HG03469 (cell line): ENCODE results near the gene CYBC1.
"Not testable (repeated sequence)": the region's sequence is repeated elsewhere in the genome, so short reads cannot be mapped to it uniquely, and the experiment has no call there.

Experiments used
- ATAC-seq: cut with Tn5 transposase; IDR thresholded peaks from one replicate; pipeline ENCODE4 v1.9.1; 2021; ENCODE audit warnings: mild to moderate bottlenecking, moderate library complexity, moderate number of reproducible peaks; ENCODE audit not compliant: unreplicated experiment

The CYBC1 gene

DNA sequence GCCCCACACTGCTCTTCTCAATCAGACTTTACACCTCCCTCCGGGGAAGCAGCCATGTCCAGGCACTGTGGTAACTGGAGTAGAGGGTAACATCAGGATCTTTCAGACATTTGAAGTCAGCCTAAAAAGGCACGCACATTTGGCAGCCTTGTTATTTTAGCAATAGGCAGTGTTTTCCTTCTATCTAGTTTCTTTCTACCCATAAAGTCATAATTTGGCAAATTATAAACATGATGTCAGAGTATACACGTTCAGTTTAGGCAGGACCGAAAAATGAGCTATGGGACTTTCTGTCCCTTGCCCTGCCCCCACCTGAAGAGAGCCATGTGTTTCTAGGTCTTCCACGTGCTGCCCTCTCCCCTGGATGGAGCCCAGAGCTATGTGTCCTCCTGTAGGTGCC, 29.1 kb upstream of the CYBC1 start:
- ATAC-seq = no peak

DNA sequence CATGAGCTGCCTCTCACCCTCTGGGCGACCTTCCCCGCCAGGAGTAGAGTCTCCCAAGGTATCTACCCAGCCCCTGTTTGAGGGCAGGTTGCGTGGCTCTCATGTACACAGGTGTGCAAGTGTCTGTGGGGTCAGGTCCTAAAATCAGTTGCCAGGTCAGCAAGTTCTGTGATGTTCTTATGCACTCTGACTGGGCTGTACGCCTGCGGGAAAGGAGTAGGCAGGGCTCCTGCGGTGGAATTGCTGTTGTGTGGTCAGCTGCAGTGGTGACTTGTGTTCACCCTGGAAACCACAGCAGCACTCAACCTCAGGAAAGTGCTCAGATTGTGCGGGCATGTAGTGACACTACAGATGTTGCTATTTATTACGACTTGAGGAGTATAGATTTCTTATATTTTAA, 27.4 kb upstream of the CYBC1 start:
- ATAC-seq = no peak

DNA sequence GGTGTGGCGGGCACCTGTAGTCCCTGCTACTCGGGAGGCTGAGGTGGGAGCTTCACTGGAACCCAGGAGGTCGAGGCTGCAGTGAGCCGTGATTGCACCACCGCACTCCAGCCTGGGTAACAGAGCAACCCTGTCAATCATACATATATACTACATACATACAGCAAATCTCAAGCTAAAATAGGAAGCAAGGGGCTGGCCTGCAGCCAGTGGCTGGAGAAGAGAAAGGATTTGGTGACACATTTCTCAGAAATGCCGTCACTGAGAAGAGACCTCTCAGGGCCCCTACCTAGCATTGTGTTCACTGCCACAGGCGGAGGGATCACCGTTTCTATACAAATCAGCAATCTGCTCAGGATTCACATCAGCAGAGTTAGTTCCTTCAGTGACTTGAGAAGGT, 24.9 kb upstream of the CYBC1 start:
- no peak for ATAC-seq

DNA sequence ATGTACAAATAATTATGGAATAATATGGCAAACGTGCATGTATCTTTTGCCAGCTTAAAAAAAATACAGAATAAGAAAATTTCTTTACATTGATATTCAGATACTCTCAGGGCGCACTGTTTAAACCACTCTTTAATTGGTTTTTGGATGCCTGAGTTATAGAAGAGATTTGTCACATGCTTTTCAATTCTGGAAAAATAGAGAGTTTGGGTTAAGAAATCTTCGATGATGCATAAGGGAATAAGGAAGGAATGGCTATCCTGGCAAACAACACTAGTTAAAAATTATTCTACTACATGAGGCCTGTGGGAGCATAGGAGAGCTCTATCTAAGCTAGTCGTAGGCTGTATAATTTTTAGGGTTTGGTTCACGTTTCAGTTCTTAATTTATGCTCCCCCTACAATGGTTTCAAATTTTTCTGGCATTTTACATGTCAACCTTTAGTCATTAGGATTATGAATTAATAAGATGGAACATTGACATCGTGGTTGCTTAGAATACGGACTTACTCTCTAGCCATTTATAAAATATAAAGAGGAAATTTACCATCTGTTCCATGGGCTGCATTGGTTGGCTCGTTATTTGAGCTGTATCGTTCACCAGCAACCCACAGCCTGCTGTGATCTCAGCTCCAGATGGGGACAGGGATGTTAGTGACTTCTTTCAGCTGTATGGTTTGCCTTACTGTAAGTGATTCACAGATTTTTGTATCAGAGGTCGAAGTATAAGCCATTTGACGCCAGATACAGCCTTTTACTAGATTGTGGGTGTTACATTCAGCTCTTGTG, 23.9 kb upstream of the CYBC1 start:
- no peak for ATAC-seq

DNA sequence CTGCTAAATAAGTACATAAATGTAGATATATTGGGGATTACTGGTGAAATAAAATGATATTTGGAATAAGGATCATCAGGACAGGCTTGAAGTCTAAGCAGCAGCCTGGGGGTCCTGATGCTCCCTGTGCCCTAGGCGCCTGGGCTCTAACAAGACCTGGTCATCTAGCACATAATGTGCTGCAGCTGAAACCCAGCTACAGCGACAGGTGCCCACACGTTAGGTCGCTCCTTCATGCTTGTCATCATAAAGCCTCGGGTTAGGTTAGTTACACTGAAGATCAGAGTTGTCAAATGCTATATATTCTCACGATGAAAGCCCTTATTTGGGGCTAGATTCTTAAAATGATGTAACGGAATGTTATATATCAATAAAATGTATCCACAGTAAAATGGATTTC, 19.5 kb upstream of the CYBC1 start:
- ATAC-seq = no peak

DNA sequence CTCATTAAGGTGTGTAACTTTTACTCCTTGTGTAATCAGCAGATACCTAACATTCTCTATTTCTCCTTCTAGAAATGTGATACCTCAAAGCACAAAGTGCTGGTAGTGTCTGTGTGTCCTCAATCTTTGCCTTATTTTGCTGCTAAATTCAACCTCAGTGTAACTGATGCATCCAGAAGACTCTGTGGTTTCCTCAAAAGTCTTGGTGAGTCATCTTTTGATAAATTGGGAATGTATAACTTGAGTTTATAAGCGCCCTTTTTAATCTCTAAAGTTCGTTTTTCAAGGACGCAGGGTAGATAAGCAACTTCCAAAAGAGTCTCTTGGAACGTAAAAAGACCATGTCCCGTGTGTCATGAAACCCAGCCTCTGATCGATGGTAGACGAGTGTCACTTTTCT, 18.1 kb upstream of the CYBC1 start:
- ATAC-seq = no peak

DNA sequence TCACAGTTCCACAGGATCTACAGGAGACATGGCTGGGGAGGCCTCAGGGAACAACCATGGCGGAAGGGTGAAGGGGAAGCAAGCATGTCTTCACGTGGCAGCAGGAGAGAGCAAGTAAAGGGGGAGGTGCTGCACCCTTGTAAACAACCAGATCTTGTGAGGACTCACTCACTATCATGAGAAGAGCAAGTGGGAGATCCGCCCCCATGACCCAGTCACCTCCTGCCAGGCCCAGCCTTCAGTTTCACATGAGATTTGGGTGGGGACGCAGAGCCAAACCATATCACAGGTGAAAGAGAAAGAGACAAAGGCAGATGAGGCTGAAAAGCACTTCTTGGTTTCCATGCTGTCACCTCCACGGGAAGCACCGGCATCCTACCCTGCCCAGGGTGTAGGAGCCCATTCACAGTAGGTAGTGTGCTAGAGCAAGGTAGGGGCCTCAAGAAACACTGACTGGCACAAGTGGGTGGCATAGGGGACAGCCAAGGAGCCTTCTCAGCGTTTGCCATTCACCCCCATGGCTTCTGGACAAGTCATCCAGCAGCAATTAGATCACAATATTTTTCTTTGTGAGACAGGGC, 14.6 kb upstream of the CYBC1 start:
- no peak for ATAC-seq

DNA sequence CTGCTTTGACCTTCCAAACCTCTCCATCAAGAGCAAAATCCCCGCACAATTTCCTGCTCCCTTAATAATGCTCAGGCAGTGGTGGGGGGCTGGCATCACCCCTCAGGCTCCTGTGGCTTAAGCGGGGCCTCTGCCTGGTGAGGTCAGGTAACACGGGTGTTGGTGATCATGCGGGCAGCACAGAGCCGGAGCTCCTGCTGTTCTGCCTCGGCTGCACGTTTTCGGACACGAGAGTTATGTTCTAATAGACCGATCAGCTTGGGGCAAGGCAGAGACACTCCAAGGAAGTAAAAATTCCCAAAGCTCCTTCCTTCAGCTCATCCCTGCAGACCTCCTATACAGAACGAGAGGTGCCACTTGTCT, 14.0 kb upstream of the CYBC1 start:
- ATAC-seq = no peak

DNA sequence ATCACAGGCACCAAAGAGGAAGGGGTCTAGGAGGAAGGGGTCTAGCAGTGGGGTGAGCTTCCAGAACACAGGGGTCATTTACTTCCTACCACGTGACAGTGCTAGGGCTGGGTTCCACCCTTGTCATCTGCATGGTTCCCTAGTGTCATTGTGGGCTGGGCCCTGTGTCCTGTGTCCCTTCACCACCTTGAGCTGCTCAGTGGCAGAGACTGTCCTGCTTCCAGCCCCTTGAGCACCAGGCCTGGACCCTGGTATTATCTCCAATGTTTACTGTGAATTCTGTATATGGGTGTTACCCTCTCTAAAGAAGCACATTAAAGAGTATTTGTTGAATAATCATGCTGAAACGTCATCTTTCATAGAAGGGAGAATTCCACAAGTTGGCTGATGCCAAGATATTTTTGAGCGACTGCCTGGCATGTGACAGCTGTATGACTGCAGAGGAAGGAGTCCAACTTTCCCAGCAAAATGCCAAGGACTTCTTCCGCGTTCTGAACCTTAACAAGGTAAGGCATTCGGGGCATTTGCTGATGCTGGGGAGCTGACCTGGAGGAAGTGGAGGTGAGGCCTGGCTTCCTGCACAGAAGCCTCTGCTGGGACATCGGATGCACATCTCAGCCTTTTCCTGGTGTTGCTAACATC, 13.5 kb upstream of the CYBC1 start:
- ATAC-seq = no peak

DNA sequence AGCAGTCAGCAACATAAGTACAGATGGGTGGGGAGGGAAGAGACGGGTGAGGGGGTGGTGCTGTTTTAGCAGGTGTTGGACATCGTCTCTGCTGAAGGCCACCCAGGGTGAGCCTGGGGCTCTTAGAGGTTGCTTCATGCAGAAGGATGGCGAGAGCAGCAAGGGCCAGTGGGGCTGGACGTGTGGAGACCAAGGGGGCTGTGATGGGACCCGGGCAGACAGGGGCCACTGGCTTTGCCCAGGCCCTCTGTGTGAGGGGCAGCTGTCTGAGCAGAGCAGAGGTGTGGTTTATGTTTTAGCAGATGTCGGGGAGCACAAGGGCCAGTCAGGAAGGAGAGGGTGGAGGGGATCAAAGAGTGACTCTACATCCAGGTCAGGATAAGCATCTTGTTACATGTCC, 12.8 kb upstream of the CYBC1 start:
- ATAC-seq = no peak

DNA sequence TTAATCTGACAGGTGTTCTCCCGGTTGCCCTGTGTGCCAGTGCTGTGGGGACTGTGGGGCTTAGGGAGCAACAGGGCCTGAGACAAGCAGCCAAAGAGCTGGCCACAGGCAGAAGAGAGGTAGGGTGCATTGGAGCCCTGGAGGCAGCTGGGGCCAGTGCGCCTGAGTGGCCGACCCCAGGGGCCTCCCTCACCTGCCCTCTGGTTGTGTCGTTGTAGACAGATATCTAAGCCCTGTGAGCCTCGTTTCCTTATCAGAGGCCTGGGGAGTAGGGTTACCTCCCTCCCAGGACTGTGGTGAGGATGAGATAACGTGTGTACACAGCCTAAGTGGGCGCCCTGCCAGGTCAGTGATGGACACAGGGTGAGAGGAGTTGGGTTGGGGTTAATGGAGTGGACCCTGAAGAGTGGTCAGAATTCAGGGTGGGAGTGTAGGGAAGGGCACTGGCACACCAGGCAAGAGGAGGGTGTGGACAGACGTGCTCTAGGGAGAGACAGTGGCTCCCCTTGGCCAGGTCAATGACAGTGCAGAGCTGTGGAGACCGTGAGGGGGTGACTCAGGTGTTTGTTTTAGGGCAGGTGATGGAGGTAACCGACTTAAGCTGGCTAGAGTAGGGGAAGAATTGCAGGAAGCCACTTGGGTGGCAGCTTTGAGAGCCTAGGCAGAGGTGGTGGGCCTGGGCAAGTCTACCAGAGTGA, 11.4 kb upstream of the CYBC1 start:
- no peak for ATAC-seq

DNA sequence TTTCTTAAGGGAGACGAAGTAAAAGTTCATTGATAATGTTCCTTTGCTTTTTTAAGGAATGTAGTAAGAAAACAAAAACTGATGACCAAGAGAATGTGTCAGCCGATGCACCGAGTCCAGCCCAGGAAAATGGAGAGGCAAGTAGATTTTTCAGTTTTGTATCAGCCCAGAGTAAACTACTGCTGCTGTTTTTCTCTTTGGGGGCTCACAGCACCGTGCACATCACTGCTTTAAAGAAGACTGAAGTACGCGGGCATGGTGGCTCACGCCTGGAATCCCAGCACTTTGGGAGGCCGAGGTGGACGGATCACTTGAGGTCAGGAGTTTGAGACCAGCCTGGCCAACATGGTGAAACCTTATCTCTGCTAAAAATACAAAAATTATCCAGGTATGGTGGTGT, 9.4 kb upstream of the CYBC1 start:
- not testable (repeated sequence) for ATAC-seq

DNA sequence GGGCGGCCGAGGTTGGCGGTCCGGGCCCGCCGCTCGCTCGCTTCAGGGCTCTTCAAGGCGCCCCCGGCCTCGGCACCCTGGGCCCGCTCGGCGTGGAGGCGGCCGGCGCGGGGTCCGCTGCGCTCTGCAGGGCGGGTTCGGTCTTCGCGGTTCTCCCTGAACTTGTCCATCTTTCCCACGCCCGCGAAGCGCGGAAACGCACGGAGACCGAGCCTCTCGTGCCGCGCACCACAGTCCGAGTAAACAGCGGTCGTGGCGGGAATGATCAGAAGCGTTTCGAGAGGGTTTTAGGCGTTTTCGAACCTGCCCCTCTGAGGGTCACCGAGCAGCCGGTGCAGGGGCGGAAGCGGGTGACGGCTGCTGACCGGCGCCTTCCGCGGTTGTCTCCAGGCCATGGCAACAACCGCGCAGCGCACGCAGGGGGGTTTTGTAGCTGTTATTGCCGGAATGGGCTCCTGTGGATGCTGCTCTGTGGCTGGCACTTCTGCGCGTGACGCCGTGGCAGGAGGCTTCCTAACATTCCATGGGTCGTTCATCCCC, 8.4 kb upstream of the CYBC1 start:
- no peak for ATAC-seq

DNA sequence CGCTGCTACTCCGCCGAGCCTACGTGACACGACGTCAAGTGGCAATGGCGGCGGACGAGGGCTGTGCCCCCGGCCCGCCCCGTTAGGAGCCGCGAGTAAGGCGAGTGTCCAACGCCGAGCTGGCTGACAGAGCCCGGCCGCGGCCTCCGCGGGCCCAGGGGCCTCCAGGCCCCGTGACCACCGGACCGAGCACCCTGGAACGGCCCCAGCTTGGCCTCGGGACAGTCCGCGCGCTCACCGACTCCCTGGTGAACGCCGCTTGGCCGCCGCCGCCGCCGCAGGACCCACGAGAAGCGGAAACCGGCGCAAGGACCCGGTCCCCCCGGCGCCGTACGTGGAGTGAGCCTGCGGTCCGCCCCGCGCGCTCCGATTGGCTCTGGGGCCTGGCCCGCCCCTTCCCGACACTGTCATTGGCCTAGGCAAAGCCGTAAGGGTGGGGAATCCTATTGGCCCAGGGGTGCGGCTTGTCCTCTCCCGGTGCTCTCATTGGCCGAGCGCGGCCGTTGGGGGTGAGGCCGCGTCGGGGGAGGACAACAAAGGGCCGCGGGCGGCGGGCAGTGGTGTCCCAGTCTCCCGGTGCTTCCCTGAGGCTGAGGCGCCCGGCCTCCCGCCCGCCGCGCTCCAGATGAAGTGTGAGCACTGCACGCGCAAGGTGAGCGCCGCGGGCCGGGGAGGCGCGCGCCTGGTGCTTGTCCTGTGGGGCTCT, 7.8 kb upstream of the CYBC1 start, which contains the start of gene NARF:
Gene NARF (plus strand): TSS at position 563 of the 706 bp plus-strand sequence. CDS start 63 bp downstream, at position 626.
- ATAC-seq = peak; percentile 81

DNA sequence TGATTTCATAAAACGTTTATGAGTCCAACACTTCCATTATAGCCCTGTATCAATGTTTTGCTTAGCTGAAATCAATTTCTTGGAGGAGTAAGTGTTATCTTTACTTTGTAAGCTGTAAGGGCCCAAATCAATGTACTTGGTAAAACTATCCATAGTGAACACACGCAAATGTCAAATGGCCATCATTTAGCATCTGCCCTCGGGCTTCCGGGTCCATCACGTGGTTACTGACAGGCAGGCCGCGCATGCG, 7.3 kb upstream of the CYBC1 start:
- no peak for ATAC-seq

DNA sequence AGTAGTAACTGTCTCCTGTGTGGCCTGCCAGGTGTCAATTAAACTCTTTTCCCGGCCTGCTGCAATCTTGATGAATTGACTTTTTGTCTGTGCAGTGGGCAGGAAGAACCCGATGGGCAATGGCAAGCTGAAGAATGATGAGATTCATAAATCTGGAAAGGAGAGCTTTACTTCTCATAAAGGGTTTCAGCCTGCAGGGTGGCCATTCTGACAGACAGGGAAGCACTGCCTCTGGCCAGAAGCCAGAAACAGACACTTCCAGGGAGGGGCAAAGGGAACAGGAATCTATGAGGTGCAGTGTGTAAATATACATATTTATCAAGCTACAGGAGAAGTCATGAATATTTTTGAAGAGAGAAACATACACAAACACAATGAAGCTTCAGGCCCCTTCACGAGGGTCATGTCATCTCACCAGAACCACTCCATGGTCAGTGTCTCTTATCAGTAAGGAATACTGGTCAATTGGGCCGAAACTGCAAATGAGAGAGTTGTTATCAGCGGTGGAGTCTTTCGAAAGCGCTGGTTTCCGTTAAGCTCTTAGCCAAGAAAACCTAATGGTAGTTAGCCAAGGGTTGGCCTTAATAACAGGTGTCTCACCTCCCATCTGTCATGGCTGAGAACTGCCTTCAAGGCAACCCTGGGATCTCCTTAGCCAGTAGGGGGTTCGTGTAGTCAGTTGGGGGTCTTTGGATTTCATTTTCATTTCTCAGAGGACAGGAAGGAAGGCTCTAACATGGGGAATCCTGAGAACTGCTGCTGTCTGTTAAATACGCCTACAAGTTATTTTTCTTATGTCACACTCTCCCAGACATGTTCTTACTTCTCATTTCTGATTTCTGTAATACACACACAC, 6.7 kb upstream of the CYBC1 start:
- ATAC-seq = no peak

DNA sequence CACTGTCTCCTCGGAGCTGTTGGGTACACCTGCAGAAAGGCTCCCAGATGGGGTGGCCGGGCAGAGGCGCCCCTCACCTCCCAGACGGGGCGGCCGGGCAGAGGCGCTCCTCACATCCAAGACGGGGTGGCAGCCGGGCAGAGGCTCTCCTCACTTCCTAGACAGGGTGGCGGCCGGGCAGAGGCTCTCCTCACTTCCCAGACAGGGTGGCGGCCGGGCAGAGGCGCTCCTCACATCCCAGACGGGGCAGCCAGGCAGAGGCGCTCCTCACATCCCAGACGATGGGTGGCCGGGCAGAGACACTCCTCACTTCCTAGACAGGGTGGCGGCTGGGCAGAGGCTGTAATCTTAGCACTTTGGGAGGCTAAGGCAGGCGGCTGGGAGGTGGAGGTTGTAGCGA, 3.2 kb upstream of the CYBC1 start:
- not testable (repeated sequence) for ATAC-seq

DNA sequence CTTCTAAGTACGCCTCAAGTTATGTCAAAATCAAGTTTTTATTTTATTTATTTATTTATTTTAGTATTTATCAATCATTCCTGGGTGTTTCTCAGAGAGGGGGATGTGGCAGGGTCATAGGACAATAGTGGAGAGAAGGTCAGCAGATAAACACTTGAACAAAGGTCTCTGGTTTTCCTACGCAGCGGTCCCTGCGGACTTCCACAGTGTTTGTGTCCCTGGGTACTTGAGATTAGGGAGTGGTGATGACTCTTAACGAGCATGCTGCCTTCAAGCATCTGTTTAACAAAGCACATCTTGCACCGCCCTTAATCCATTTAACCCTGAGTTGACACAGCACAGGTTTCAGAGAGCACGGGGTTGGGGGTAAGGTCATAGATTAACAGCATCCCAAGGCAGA, 2.6 kb upstream of the CYBC1 start:
- not testable (repeated sequence) for ATAC-seq

DNA sequence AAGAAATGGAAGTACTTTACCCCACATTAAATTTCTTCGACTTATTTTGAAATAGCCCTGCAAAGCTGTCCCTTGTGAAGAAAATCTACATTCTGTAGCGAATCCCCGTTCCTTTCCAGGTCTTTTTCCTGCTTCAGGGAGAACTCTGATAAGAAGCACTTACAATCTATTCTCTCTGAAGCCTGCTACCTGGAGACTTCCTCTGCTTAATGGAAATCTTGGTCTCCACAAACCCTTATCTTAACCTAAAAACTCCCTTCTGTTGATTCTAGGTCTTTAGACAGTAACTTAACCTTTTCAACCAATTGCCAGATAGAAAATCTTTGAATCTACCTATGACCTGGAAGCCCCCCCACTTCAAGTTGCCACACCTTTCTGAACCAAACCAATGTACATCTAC, 1.6 kb upstream of the CYBC1 start:
- no peak for ATAC-seq

DNA sequence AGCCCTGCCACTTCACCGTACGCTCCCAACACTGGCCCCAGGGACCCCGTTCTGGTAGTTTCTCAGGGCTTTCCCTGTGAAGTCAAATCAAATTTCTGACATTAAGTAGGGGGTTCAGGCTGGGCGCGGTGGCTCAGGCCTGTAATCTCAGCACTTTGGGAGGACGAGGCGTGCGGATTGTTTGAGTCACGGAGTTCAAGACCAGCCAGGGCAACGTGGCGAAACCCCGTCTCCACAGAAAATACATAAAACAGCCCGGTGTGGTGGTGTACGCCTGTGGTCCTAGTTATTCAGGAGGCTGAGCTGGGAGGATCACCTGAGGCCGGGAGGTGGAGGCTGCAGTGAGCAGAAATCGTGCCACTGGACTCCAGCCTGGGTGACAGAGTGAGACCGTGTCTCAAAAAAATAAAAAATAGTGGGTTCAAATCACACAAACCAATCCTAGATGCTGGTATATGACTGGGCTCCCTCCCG, 632 bp downstream of the CYBC1 start:
- no peak for ATAC-seq
